ENCODE data around the gene MLYCD. TPM values are rescaled to one million over a fixed set of nuclear protein-coding genes. Genes with fewer than 3 reads are reported as not detected.

The MLYCD gene
- total RNA-seq, 2 experiments from 2014 or later = 3.3 to 3.8 TPM

GRCh38 chr16:83968891-83969649, 70.2 kb downstream of the MLYCD start:
- ChIA-PET POLR2A (no interaction called here), CTCF (interaction anchor here (0.6 kb wide), 1 partner anchor 72 kb away, joined by 5 read pairs; no protein-coding TSS in a partner anchor)
- H3K9me3 Mint-ChIP-seq (ENCODE audit: low read depth) = no peaks in the 10 kb centered on the region
- ATAC-seq = no peak
- H3K4me3 Mint-ChIP-seq = no peak overlapping the region
- H3K27me3 Mint-ChIP-seq = peaks cover 16% of the 10 kb centered on the region
- H3K4me1 Mint-ChIP-seq = no peaks in the 10 kb centered on the region
- intact Hi-C loops (cut with DNase I, micrococcal nuclease) = loop anchor here in 1 of 2 experiments (1.0 kb wide), 1 partner anchor 96 kb away; no protein-coding TSS in a partner anchor
- no peak overlapping the region for H3K27ac Mint-ChIP-seq
- no peaks in the 10 kb centered on the region for H3K36me3 Mint-ChIP-seq (ENCODE audit: low read depth)
- DNase-seq = no peak

GRCh38 chr16:83969771-83970429, 71.0 kb downstream of the MLYCD start:
- H3K27ac Mint-ChIP-seq = no peak overlapping the region
- POLR2A ChIA-PET = no interaction called here
- H3K4me1 Mint-ChIP-seq = no peaks in the 10 kb centered on the region
- H3K4me3 Mint-ChIP-seq = no peak overlapping the region
- intact Hi-C loops (cut with DNase I, micrococcal nuclease) = loop anchor here in 1 of 2 experiments (5.0 kb wide), 1 partner anchor 97 kb away; no protein-coding TSS in a partner anchor
- H3K36me3 Mint-ChIP-seq (ENCODE audit: low read depth) = no peaks in the 10 kb centered on the region
- CTCF ChIA-PET = interaction anchor here (0.6 kb wide), 1 partner anchor 302 kb away, joined by 4 read pairs; no protein-coding TSS in a partner anchor
- ATAC-seq = no peak
- no peaks in the 10 kb centered on the region for H3K9me3 Mint-ChIP-seq (ENCODE audit: low read depth)
- peaks cover 20% of the 10 kb centered on the region for H3K27me3 Mint-ChIP-seq
- no peak for DNase-seq

GRCh38 chr16:83970430-83970815, 71.5 kb downstream of the MLYCD start:
- CTCF ChIA-PET = interaction anchor here (0.6 to 1.1 kb wide), 2 partner anchors 96 to 302 kb away, joined by 3 to 4 read pairs; no protein-coding TSS in a partner anchor
- H3K27me3 Mint-ChIP-seq = peaks cover 20% of the 10 kb centered on the region
- intact Hi-C loops (cut with DNase I, micrococcal nuclease) = loop anchor here in 1 of 2 experiments (5.0 kb wide), 1 partner anchor 97 kb away; no protein-coding TSS in a partner anchor
- no peaks in the 10 kb centered on the region for H3K4me1 Mint-ChIP-seq
- no peak for DNase-seq
- H3K36me3 Mint-ChIP-seq (ENCODE audit: low read depth) = no peaks in the 10 kb centered on the region
- H3K4me3 Mint-ChIP-seq = no peak overlapping the region
- no peak for ATAC-seq
- POLR2A ChIA-PET = no interaction called here
- H3K27ac Mint-ChIP-seq = no peak overlapping the region
- no peaks in the 10 kb centered on the region for H3K9me3 Mint-ChIP-seq (ENCODE audit: low read depth)

- DNase-seq = no peak
- no peaks in the 10 kb centered on the region for H3K9me3 Mint-ChIP-seq (ENCODE audit: low read depth)
- no peak overlapping the region for H3K27ac Mint-ChIP-seq
- H3K4me1 Mint-ChIP-seq = no peaks in the 10 kb centered on the region
- ATAC-seq = no peak
- H3K27me3 Mint-ChIP-seq = peaks cover 20% of the 10 kb centered on the region
- H3K36me3 Mint-ChIP-seq (ENCODE audit: low read depth) = no peaks in the 10 kb centered on the region
- ChIA-PET POLR2A (no interaction called here), CTCF (interaction anchor here (0.7 to 1.1 kb wide), 2 partner anchors 95 to 143 kb away, joined by 3 read pairs; no protein-coding TSS in a partner anchor)
- H3K4me3 Mint-ChIP-seq = no peak overlapping the region
- intact Hi-C loops (cut with DNase I, micrococcal nuclease) = loop anchor here in 1 of 2 experiments (5.0 kb wide), 1 partner anchor 96 kb away; no protein-coding TSS in a partner anchor
These were observed 72.5 kb downstream of the MLYCD start for GRCh38 chr16:83971165-83972130.

DNA sequence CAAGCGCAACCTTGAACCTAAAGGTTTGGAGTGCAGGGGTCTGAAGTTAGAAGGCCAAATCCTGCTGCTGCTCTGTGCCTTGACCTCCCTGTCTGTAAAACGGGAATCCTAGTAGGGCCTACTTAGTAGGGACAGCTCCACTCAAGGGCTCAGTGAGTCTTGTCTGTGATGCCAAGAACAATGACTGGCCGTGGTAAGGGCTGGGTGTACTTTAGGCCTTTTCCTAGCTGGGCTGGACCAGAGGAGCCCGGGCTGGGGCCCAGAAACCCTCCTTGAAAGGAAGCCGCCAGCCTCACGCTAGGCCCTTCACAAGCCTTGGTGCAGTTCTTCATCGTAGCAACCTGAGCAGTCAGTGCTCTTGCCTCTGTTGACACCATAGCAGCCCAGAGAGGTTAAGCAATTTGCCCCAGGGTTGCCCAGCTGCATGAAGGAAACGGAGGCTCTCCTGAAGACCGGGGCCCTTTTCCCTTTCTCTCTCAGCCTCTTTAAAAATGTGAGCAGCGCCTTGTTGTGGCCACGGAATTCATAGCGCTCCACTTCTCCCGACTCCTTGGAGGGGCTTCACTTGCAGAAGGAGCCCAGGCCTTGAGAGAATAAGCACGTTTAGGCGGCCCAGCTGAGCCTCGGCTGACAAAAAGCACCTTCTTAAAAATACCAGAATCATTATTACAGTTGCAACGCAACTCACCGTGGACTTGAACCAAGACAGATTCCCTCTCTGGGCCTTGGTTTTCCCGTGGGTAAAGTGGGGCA, 73.5 kb downstream of the MLYCD start:
- H3K27ac Mint-ChIP-seq = no peak overlapping the region
- ATAC-seq = no peak
- H3K36me3 Mint-ChIP-seq (ENCODE audit: low read depth) = no peaks in the 10 kb centered on the region
- intact Hi-C loops (cut with DNase I, micrococcal nuclease) = loop anchor here in 1 of 2 experiments (5.0 kb wide), 1 partner anchor 95 kb away; no protein-coding TSS in a partner anchor
- no peaks in the 10 kb centered on the region for H3K4me1 Mint-ChIP-seq
- POLR2A ChIA-PET = no interaction called here
- peaks cover 20% of the 10 kb centered on the region for H3K27me3 Mint-ChIP-seq
- DNase-seq = no peak
- H3K9me3 Mint-ChIP-seq (ENCODE audit: low read depth) = no peaks in the 10 kb centered on the region
- CTCF ChIA-PET = interaction anchor here (0.6 kb wide), 1 partner anchor 321 kb away, joined by 4 read pairs; no protein-coding TSS in a partner anchor
- H3K4me3 Mint-ChIP-seq = no peak overlapping the region

- no peak for ATAC-seq
- CTCF ChIA-PET = interaction anchor here (0.6 kb wide), 1 partner anchor 320 kb away, joined by 4 read pairs; no protein-coding TSS in a partner anchor
- POLR2A ChIA-PET = no interaction called here
These were observed 74.2 kb downstream of the MLYCD start for GRCh38 chr16:83973077-83973476.

GRCh38 chr16:83973581-83974385, 74.9 kb downstream of the MLYCD start:
- no peaks in the 10 kb centered on the region for H3K36me3 Mint-ChIP-seq (ENCODE audit: low read depth)
- no peaks in the 10 kb centered on the region for H3K4me1 Mint-ChIP-seq
- no peak overlapping the region for H3K27ac Mint-ChIP-seq
- H3K9me3 Mint-ChIP-seq (ENCODE audit: low read depth) = peaks cover 7% of the 10 kb centered on the region
- ATAC-seq (no peak), DNase-seq (no peak)
- intact Hi-C loops (cut with DNase I, micrococcal nuclease) = loop anchor here in 1 of 2 experiments (5.0 kb wide), 1 partner anchor 94 kb away; no protein-coding TSS in a partner anchor
- peaks cover 17% of the 10 kb centered on the region for H3K27me3 Mint-ChIP-seq
- H3K4me3 Mint-ChIP-seq = no peak overlapping the region
- POLR2A ChIA-PET = no interaction called here
- CTCF ChIA-PET = no interaction called here

More at GRCh38 chr16:83973077-83973476, 74.2 kb downstream of the MLYCD start:
- DNase-seq = no peak
- Mint-ChIP-seq H3K4me1 (no peaks in the 10 kb centered on the region), H3K9me3 (ENCODE audit: low read depth) (peaks cover 2% of the 10 kb centered on the region), H3K36me3 (ENCODE audit: low read depth) (no peaks in the 10 kb centered on the region), H3K27me3 (peaks cover 17% of the 10 kb centered on the region), H3K4me3 (no peak overlapping the region), H3K27ac (no peak overlapping the region)
- intact Hi-C loops (cut with DNase I, micrococcal nuclease) = loop anchor here in 1 of 2 experiments (5.0 kb wide), 1 partner anchor 94 kb away; no protein-coding TSS in a partner anchor

- ATAC-seq (no peak), DNase-seq (no peak)
- H3K9me3 Mint-ChIP-seq (ENCODE audit: low read depth) = peaks cover 10% of the 10 kb centered on the region
- H3K4me3 Mint-ChIP-seq = no peak overlapping the region
- no peaks in the 10 kb centered on the region for H3K36me3 Mint-ChIP-seq (ENCODE audit: low read depth)
- peaks cover 14% of the 10 kb centered on the region for H3K27me3 Mint-ChIP-seq
- ChIA-PET POLR2A (no interaction called here), CTCF (no interaction called here)
- no peaks in the 10 kb centered on the region for H3K4me1 Mint-ChIP-seq
- H3K27ac Mint-ChIP-seq = no peak overlapping the region
- intact Hi-C loops (cut with DNase I, micrococcal nuclease) = loop anchor here in 1 of 2 experiments (5.0 kb wide), 1 partner anchor 93 kb away; no protein-coding TSS in a partner anchor
These were observed 75.6 kb downstream of the MLYCD start for GRCh38 chr16:83974475-83974874.

DNA sequence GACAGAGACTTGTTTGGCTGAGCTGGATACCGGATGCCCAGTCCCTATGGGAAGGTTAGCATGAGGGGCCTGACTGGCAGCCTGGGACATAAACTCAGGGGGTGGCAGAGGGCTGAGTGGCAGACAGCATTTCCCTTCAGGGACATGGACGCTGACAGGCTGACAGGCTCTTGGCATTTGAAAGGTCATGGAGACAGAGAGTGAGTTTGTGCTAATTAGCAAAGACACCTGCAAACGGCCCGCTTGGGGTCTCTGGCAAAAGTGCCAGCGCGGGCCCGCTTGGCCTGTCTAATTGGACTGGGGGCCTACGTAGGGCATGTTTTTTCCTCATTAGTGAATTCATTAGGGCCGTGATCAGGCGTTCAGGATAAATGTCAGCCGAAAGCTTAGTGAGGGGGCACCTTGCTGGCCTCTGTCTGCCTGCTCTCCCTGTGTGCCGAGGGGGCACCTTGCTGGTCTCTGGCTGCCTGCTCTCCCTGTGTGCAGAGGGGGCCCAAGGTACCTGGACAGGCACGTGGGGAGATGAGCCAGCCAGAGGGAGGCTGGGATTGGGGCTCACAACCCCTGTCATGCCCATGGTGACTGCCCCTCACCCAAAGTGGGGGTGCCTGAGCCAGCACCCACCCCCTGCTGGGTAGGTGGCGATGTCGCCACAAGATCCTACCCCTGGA, 76.8 kb downstream of the MLYCD start:
- ChIA-PET POLR2A (no interaction called here), CTCF (interaction anchor here (0.6 kb wide), 1 partner anchor 200 kb away, joined by 3 read pairs; no protein-coding TSS in a partner anchor)
- H3K27ac Mint-ChIP-seq = no peak overlapping the region
- intact Hi-C loops (cut with DNase I, micrococcal nuclease) = no loop called here
- H3K4me1 Mint-ChIP-seq = no peaks in the 10 kb centered on the region
- H3K9me3 Mint-ChIP-seq (ENCODE audit: low read depth) = peaks cover 10% of the 10 kb centered on the region
- no peak for ATAC-seq
- H3K4me3 Mint-ChIP-seq = no peak overlapping the region
- peaks cover 8% of the 10 kb centered on the region for H3K27me3 Mint-ChIP-seq
- no peak for DNase-seq
- no peaks in the 10 kb centered on the region for H3K36me3 Mint-ChIP-seq (ENCODE audit: low read depth)
